ENCODE measurements around the gene YOD1. TPM values are rescaled to one million over a fixed set of nuclear protein-coding genes. Genes with fewer than 3 reads are reported as not detected.
"Not testable (repeated sequence)": the region's sequence is repeated elsewhere in the genome, so short reads cannot be mapped to it uniquely, and the experiment has no call there.

The YOD1 gene
- total RNA-seq, 1 experiment from 2014 or later: 63.9 TPM

- peaks cover 65% of the 10 kb centered on the region for H3K36me3 ChIP-seq (ENCODE audit: low read depth, low read length)
- POLR2A ChIA-PET (ENCODE audit: unreplicated experiment): interaction anchor here (0.6 to 2.2 kb wide), 4 partner anchors 16 to 29 kb away, joined by 3 to 12 read pairs (median 4); partner anchors contain the start of gene C1orf116
These were observed 3.0 kb downstream of the YOD1 start for GRCh38 chr1:207048041-207048440.

DNA sequence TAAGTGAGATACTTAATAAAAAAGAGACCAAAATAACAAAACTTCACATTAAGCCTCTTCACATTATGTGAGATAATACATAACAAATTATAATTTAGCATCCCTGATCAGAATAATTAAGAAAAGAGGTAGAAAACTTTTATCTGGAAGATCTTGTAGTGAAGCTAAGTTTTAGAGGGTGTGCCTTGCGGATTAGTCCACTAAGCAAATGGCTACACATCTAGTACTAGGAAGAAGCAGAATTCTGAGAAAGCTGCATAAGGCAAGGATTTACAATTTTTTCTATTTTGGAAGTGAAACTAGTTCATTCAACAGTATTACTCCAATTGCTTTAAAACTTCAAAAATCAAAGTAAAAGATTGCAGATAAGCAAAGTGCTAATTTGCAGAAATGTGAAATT lies 3.5 kb downstream of the YOD1 start:
- CTCF ChIA-PET: interaction anchor here (0.7 to 1.5 kb wide), 5 partner anchors 11 to 114 kb away, joined by 3 to 5 read pairs (median 3); no protein-coding TSS in a partner anchor
- H3K9me2 ChIP-seq (replicated peaks; ENCODE audit: low read length): no peaks in the 10 kb centered on the region
- POLR2A ChIA-PET (ENCODE audit: unreplicated experiment): interaction anchor here (0.5 to 2.2 kb wide), 6 partner anchors 9 to 26 kb away, joined by 3 to 12 read pairs (median 4); partner anchors contain the start of gene C1orf116
- H3K36me3 ChIP-seq (ENCODE audit: low read depth, low read length): peaks cover 71% of the 10 kb centered on the region
- no peaks in the 10 kb centered on the region for H3K9me3 ChIP-seq (ENCODE audit: low read length)
- peaks cover 28% of the 10 kb centered on the region for H3F3A ChIP-seq (ENCODE audit: low read length, unreplicated experiment)
- DNase-seq: peak; percentile 25
- H3K27ac ChIP-seq (ENCODE audit: low read length): 0 out of 2 replicates have a peak overlapping the region, but pooled peaks have one; percentile 0
- TF ChIP-seq, protein P1, sequence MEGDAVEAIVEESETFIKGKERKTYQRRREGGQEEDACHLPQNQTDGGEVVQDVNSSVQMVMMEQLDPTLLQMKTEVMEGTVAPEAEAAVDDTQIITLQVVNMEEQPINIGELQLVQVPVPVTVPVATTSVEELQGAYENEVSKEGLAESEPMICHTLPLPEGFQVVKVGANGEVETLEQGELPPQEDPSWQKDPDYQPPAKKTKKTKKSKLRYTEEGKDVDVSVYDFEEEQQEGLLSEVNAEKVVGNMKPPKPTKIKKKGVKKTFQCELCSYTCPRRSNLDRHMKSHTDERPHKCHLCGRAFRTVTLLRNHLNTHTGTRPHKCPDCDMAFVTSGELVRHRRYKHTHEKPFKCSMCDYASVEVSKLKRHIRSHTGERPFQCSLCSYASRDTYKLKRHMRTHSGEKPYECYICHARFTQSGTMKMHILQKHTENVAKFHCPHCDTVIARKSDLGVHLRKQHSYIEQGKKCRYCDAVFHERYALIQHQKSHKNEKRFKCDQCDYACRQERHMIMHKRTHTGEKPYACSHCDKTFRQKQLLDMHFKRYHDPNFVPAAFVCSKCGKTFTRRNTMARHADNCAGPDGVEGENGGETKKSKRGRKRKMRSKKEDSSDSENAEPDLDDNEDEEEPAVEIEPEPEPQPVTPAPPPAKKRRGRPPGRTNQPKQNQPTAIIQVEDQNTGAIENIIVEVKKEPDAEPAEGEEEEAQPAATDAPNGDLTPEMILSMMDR (conservative IDR thresholded peaks at IDR 0.05; ENCODE audit: low read depth, low read length): no peak
- peaks cover 67% of the 10 kb centered on the region for H3K4me1 ChIP-seq (ENCODE audit: insufficient read depth, low read length)
- peak overlapping the region; percentile 95 for H3K9ac ChIP-seq (ENCODE audit: low read length)
- H3K4me2 ChIP-seq (ENCODE audit: low read length): peak overlapping the region; percentile 89
- peaks cover 64% of the 10 kb centered on the region for H4K20me1 ChIP-seq (ENCODE audit: low read length)
- H3K27me3 ChIP-seq (ENCODE audit: low read length): no peaks in the 10 kb centered on the region
- H3K79me2 ChIP-seq (ENCODE audit: low read length): peaks cover 93% of the 10 kb centered on the region
- BruUV-seq (replicated peaks): no TSS peak
- no peak overlapping the region for H2AFZ ChIP-seq (ENCODE audit: low read length)
- ATAC-seq: no peak
- peak overlapping the region; percentile 78 for H3K4me3 ChIP-seq (ENCODE audit: low read length)
- intact Hi-C loops (cut with micrococcal nuclease): no loop called here

More at GRCh38 chr1:207048041-207048440, 3.0 kb downstream of the YOD1 start:
- peak overlapping the region; percentile 78 for H3K4me3 ChIP-seq (ENCODE audit: low read length)
- peaks cover 63% of the 10 kb centered on the region for H4K20me1 ChIP-seq (ENCODE audit: low read length)
- CTCF ChIA-PET: interaction anchor here (1.5 kb wide), 1 partner anchor 42 kb away, joined by 4 read pairs; no protein-coding TSS in a partner anchor
- intact Hi-C loops (cut with micrococcal nuclease): loop anchor here (1.0 kb wide), 1 partner anchor 27 kb away; no protein-coding TSS in a partner anchor
- DNase-seq (peak; percentile 42), ATAC-seq (no peak)
- no peaks in the 10 kb centered on the region for H3K9me3 ChIP-seq (ENCODE audit: low read length)
- H3K9me2 ChIP-seq (replicated peaks; ENCODE audit: low read length): no peaks in the 10 kb centered on the region
- H3K27me3 ChIP-seq (ENCODE audit: low read length): no peaks in the 10 kb centered on the region
- H3F3A ChIP-seq (ENCODE audit: low read length, unreplicated experiment): peaks cover 23% of the 10 kb centered on the region
- peaks cover 69% of the 10 kb centered on the region for H3K4me1 ChIP-seq (ENCODE audit: insufficient read depth, low read length)
- peaks cover 89% of the 10 kb centered on the region for H3K79me2 ChIP-seq (ENCODE audit: low read length)
- H3K27ac ChIP-seq (ENCODE audit: low read length): 0 out of 2 replicates have a peak overlapping the region, but pooled peaks have one; percentile 0
- peak overlapping the region; percentile 89 for H3K4me2 ChIP-seq (ENCODE audit: low read length)
- TF ChIP-seq EZH2phosphoT487 (IDR thresholded peaks at IDR 0.05; ENCODE audit: borderline replicate concordance, low read length) (no peak), EZH2 (IDR thresholded peaks at IDR 0.05; ENCODE audit: low read length, unreplicated experiment) (no peak)
- TF ChIP-seq, protein P1 (conservative IDR thresholded peaks at IDR 0.05; ENCODE audit: low read depth, low read length): no peak
- H3K9ac ChIP-seq (ENCODE audit: low read length): peak overlapping the region; percentile 95
- no TSS peak for BruUV-seq (replicated peaks)
- H2AFZ ChIP-seq (ENCODE audit: low read length): no peak overlapping the region

DNA sequence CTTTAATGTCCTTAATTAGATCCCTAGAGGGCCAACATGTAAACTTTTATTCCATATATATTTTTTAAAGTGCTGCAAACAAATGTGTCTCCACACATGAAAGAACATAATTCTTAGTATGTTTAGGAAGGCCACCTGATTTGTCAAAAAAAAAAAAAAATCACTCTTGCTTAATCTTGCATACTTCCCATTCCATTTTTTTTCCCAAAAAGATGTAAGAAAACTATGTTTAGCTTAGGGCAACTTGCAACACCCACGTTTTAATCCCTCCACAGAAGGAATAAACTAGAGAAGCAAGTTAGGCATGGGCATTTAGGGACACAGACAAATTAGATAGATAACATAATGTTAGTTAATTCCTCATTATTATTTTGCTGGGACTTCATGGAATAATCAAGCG lies 5.6 kb downstream of the YOD1 start:
- TF ChIP-seq EZH2 (IDR thresholded peaks at IDR 0.05; ENCODE audit: low read length, unreplicated experiment) (no peak), EZH2phosphoT487 (IDR thresholded peaks at IDR 0.05; ENCODE audit: borderline replicate concordance, low read length) (no peak)
- TF ChIP-seq, protein P1 (conservative IDR thresholded peaks at IDR 0.05; ENCODE audit: low read depth, low read length): no peak
- no peak for ATAC-seq
- Histone ChIP-seq H3K79me2 (ENCODE audit: low read length) (peaks cover 80% of the 10 kb centered on the region), H3K9me2 (replicated peaks; ENCODE audit: low read length) (no peaks in the 10 kb centered on the region), H3K9me3 (ENCODE audit: low read length) (no peaks in the 10 kb centered on the region), H3K27me3 (ENCODE audit: low read length) (no peaks in the 10 kb centered on the region), H3F3A (ENCODE audit: low read length, unreplicated experiment) (peaks cover 20% of the 10 kb centered on the region), H3K4me2 (ENCODE audit: low read length) (peak overlapping the region; percentile 89), H3K27ac (ENCODE audit: low read length) (no peak overlapping the region), H3K9ac (ENCODE audit: low read length) (no peak overlapping the region), H2AFZ (ENCODE audit: low read length) (no peak overlapping the region), H4K20me1 (ENCODE audit: low read length) (peaks cover 64% of the 10 kb centered on the region), H3K4me1 (ENCODE audit: insufficient read depth, low read length) (peaks cover 50% of the 10 kb centered on the region), H3K36me3 (ENCODE audit: low read depth, low read length) (peaks cover 71% of the 10 kb centered on the region), H3K4me3 (ENCODE audit: low read length) (peak overlapping the region; percentile 78)
- POLR2A ChIA-PET (ENCODE audit: unreplicated experiment): interaction anchor here (1.2 kb wide), 1 partner anchor 20 kb away, joined by 3 read pairs; no protein-coding TSS in a partner anchor
- no TSS peak for BruUV-seq (replicated peaks)
- CTCF ChIA-PET: no interaction called here
- DNase-seq: no peak
- intact Hi-C loops (cut with micrococcal nuclease): no loop called here

DNA sequence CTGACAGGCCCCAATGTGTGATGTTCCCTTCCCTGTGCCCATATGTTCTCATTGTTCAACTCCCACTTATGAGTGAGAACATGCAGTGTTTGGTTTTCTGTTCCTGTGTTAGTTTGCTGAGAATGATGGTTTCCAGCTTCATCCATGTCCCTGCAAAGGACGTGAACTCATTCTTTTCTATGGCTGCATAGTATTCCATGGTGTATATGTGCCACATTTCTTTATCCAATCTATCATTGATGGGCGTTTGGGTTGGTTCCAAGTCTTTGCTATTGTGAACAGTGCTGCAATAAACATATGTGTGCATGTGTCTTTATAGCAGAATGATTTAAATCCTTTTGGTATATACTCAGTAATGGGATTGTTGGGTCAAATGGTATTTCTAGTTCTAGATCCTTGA lies 9.6 kb downstream of the YOD1 start:
- H3K4me2 ChIP-seq (ENCODE audit: low read length); H3K27me3 ChIP-seq (ENCODE audit: low read length); H2AFZ ChIP-seq (ENCODE audit: low read length); DNase-seq; ATAC-seq; H3K9me2 ChIP-seq (replicated peaks; ENCODE audit: low read length); H3K9ac ChIP-seq (ENCODE audit: low read length); H3K9me3 ChIP-seq (ENCODE audit: low read length); H3K27ac ChIP-seq (ENCODE audit: low read length); CTCF ChIA-PET; BruUV-seq (replicated peaks); intact Hi-C loops (cut with micrococcal nuclease); H3K4me3 ChIP-seq (ENCODE audit: low read length): not testable (repeated sequence)
- POLR2A ChIA-PET (ENCODE audit: unreplicated experiment): interaction anchor here (0.7 to 1.1 kb wide), 2 partner anchors 10 to 21 kb away, joined by 5 read pairs; no protein-coding TSS in a partner anchor
- Histone ChIP-seq H4K20me1 (ENCODE audit: low read length) (peaks cover 30% of the 10 kb centered on the region), H3F3A (ENCODE audit: low read length, unreplicated experiment) (peaks cover 21% of the 10 kb centered on the region), H3K4me1 (ENCODE audit: insufficient read depth, low read length) (peaks cover 24% of the 10 kb centered on the region), H3K36me3 (ENCODE audit: low read depth, low read length) (peaks cover 38% of the 10 kb centered on the region), H3K79me2 (ENCODE audit: low read length) (peaks cover 39% of the 10 kb centered on the region)

Measured in PC-3 (cell line).